GM19240 (cell line): ENCODE data around the gene TNFSF13B.
"Not testable (repeated sequence)": the region's sequence is repeated elsewhere in the genome, so short reads cannot be mapped to it uniquely, and the experiment has no call there.

ENCODE experiments used
- DNase-seq: peaks from one replicate; pipeline ENCODE4 v3.0.0; 2011; ENCODE audit warnings: low spot score; ENCODE audit not compliant: insufficient read length

TNFSF13B gene

DNA sequence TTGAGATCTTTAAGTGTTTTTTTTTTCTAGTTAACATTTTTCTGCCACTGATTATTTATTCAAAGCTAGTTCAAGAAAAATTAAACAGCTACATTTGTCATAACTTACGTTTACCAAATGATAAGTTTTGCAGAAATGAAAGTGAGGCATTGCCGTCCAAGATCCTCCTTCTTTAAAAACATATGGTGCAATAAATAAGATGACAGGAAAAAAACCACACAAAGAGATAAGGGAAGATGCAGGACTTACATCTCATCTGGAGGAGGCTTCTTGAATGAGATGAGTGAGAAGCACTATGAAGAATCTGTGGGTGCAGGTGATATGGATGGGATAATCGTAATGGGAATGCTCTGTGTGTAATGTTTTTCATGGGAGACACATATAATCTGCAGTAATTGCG lies 12.4 kb downstream of the TNFSF13B start:
- DNase-seq, result no peak

- no peak for DNase-seq
These were observed 13.6 kb downstream of the TNFSF13B start for GRCh38 chr13:108283110-108283509.

GRCh38 chr13:108288741-108289140 lies 19.2 kb downstream of the TNFSF13B start:
- DNase-seq, result no peak

GRCh38 chr13:108289819-108290218 lies 20.3 kb downstream of the TNFSF13B start:
- no peak for DNase-seq

DNA sequence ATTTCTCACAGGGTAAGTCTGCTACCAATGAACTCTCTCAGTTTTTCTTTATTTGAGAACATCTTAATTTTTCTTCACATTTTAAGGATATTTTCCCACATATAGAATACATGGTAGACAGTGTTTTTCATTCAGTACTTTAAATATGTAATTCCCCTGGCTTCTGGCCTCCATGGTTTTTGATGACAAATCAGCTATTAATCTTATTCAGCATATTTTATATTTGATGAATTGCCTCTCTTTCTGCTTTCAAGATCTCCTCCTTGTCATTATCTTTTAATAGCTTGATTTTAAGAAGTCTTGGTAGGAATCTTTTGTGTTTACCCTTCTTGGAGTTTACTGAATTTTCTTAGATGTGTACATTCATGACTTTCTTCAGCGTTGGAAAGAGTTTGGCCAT lies 27.6 kb downstream of the TNFSF13B start:
- no peak for DNase-seq

- DNase-seq, result no peak
These were observed 32.8 kb downstream of the TNFSF13B start for GRCh38 chr13:108302279-108302678.

DNA sequence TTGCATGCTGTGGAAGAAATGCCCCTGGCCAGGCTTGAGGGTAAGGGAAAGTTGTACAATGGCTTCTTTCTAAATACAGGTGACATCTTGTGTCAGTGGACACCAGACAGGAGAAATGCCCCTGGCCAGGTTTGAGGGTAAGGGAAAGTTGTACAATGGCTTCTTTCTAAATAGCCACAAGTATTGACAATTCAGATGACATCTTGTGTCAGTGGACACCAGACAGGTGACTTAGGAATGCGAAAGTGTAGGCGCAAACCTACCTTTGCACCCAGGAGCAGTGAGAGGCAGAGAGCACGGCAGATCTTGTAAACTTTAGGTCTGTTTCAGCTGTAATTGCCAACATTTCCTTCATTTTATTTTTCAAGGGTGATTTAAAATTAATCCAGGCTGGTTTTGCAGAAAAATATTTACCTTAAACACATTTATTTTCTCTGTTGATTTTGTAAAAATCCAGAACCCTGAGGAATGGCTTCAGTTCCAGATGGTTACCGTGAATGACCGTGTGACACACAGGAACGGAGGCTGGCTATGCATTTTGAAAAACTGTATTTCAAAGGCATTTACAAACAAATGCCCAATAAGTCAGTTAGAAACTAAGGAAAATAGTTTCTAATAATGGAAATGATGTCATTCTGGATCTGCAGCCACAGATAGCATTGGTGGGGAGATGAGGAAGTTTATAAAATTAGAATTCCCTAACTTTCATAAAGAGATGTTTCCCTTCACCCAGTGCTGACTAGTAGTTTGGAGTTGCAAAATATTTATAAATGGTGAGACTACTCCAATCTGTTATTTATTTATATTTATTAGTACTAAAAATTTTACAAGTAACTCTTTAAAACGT lies 34.9 kb downstream of the TNFSF13B start:
- no peak for DNase-seq

- no peak for DNase-seq
These were observed 36.1 kb downstream of the TNFSF13B start for GRCh38 chr13:108305655-108306054.

- DNase-seq, result no peak
These were observed 37.3 kb downstream of the TNFSF13B start for GRCh38 chr13:108306860-108307259.

DNA sequence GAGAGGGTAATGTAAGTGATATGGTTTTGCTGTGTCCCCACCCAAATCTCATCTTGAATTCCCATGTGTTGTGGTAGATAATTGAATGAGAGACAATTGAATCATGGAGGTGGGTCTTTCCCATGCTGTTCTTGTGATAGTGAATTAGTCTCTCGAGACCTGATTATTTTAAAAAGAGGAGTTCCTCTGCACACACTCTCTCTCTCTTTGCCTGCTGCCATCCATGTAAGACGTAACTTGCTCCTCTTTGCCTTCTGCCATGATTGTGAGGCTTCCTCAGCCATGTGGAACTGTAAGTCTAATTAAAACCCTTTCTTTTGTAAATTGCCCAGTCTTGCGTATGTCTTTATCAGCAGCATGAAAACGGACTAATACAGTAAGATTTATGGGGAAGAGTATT lies 42.1 kb downstream of the TNFSF13B start:
- not testable (repeated sequence) for DNase-seq

GRCh38 chr13:108313382-108313781 lies 43.9 kb downstream of the TNFSF13B start:
- DNase-seq, result no peak

DNA sequence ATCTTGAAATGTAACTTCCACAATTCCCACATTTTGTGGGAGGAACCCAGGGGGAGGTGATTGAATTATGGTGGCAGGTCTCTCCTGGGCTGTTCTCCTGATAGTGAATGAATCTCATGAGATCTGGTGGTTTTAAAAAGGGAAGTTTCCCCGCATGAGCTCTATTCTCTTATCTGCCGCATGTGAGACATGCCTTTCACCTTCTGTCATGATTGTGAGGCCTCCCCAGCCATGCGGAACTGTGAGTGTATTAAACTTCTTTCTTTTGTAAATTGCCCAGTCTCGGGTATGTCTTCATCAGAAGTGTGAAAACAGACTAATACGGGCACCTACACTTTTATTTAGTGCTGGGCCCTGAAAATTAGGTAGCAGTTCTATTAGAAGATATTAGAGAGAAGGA lies 45.8 kb downstream of the TNFSF13B start:
- no peak for DNase-seq

DNA sequence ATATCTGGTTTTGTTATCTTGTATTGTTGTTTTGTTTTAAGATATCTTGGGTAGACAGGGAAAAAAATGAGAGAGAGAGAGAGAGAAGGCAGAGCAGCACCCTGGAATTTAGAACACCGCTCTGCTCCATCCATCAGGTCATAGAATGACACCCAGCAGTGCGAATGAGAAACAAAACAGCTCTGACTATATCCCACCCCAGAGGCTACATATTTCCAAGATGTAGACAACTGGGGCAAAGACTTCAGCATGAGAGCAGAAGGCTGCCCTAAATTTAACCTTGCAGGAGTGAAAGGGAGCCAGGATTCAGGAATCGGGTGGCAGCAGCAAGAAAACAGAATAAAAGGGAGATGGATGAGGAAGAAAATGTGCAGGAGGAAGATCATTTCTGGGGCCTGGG lies 46.5 kb downstream of the TNFSF13B start:
- DNase-seq, result no peak

- no peak for DNase-seq
These were observed 46.9 kb downstream of the TNFSF13B start for GRCh38 chr13:108316413-108316812.

- no peak for DNase-seq
These were observed 52.8 kb downstream of the TNFSF13B start for GRCh38 chr13:108322206-108322824.

DNA sequence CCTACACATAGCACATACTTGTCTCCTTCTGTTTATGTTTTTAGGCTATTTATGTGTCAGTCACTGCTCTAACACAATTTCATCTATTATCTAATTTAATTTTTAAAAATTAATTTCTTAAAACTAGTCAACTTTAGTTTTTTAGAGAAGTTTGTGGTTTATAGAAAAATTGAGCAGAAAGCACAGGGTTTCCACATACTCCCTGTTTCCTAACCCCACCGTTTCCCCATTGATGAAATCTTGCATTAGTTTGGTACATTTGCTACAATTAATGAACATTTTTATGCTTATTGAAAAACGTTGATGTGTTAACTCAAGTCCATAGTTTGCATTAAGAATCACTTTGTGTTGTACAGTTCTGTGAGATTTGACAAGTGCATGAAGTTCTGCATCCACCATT lies 53.5 kb downstream of the TNFSF13B start:
- no peak for DNase-seq

- no peak for DNase-seq
These were observed 56.3 kb downstream of the TNFSF13B start for GRCh38 chr13:108325863-108326262.

- DNase-seq, result no peak
These were observed 56.8 kb downstream of the TNFSF13B start for GRCh38 chr13:108326309-108326708.

- no peak for DNase-seq
These were observed 59.3 kb downstream of the TNFSF13B start for GRCh38 chr13:108328848-108329247.

DNA sequence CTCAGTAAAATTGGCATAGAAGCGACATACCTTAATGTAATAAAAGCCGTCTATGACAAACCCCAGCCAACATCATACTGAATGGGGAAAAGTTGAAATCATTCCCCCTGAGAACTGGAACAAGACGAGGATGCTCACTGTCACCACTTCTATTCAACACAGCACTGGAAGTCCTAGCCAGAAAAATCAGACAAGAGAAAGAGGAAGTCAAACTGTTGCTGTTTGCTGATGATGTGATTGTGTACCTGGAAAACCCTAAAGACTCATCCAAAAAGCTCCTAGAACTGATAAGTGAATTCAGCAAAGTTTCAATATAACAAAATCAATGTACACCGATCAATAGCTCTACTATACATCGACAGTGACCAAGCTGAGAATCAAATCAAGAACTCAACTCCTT lies 63.3 kb downstream of the TNFSF13B start:
- DNase-seq, result no peak

DNA sequence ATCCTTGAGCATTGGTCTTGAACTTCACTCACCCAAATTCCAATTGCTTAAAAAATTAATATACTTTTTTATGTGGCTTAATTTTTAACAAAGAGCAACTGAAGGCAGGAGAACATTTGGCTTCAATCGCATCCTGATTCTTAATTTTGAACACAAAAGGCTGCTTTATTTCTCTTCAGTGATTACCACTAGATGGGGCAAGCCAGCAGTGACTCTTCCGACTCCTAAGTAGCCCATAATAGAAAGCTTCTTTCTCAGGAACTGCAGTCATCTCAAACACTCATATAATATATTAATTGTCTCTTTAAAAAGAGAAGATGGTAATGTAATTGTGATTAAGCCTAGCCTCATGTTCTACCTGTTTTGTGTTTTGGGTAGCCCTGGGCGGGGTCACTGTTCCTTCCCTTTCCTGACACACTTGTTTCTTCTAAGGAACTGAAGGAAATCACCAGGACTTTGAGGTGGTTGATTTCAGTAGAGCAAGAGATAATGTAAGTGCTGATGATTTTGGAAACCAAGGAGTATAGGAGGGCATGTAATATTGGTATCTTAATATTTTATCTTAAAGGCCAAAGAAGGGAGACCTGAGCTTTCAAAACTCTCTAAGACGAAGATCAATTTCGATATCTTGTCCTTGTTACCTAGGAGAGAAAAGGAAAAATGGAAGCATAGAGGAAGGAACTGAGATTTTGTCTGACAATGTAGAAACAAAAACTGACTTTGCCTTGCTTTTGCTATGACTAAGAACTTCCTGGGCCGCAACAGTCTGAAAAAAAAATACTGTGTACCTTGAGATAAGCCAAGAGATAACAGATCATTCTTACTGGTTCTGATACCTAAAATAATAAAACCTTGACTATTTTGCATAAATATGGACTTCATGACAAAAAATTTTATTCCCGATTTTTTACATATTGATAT lies 73.1 kb downstream of the TNFSF13B start:
- no peak for DNase-seq

DNA sequence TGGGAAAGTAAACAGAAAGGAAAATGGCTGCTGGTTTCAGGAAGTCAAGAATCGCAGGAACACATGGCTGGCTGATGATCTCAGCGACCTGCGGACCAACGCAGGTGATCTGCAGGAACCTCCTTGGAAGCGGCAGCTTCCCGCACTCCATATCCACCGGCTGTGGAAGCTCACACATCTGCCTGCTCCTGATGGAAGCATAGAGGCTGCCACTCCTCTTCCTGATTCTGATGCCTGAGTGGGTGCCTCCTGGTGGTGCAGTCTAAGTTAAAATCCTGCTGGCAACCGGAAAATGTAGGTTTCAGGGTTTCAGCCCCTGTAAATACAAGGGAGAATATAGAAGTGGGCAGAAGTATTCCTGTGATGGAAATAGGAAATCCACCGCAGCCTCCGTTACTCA lies 75.5 kb downstream of the TNFSF13B start:
- no peak for DNase-seq
